ENCODE measurements around the gene LRRC17. TPM values are rescaled to one million over a fixed set of nuclear protein-coding genes. Genes with fewer than 3 reads are reported as not detected.

LRRC17 gene
- total RNA-seq, 2 donors from 2014 or later, result 2.0 to 2.9 TPM

GRCh38 chr7:102918845-102919244, 6.0 kb downstream of the LRRC17 start:
- no peak overlapping the region for H3K27ac ChIP-seq
- H3K27me3 ChIP-seq, result no peaks in the 10 kb centered on the region
- H3K36me3 ChIP-seq (replicated peaks in 1 of 2; ENCODE audit: insufficient read depth in 1 of 2, low read depth in 2 of 2), result no peaks in the 10 kb centered on the region
- TF ChIP-seq, protein P1, sequence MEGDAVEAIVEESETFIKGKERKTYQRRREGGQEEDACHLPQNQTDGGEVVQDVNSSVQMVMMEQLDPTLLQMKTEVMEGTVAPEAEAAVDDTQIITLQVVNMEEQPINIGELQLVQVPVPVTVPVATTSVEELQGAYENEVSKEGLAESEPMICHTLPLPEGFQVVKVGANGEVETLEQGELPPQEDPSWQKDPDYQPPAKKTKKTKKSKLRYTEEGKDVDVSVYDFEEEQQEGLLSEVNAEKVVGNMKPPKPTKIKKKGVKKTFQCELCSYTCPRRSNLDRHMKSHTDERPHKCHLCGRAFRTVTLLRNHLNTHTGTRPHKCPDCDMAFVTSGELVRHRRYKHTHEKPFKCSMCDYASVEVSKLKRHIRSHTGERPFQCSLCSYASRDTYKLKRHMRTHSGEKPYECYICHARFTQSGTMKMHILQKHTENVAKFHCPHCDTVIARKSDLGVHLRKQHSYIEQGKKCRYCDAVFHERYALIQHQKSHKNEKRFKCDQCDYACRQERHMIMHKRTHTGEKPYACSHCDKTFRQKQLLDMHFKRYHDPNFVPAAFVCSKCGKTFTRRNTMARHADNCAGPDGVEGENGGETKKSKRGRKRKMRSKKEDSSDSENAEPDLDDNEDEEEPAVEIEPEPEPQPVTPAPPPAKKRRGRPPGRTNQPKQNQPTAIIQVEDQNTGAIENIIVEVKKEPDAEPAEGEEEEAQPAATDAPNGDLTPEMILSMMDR (IDR thresholded peaks at IDR 0.05), result no peak
- TF ChIP-seq POLR2A (IDR thresholded peaks at IDR 0.05), result no peak
- WGBS, 2 donors, result 30 to 32% methylated on average over 1 of the region's 1 CpG
- H3K4me3 ChIP-seq, result no peak overlapping the region
- ATAC-seq (no peak), DNase-seq (no peak)
- H3K9me3 ChIP-seq, result no peaks in the 10 kb centered on the region
- intact Hi-C loops (cut with DNase I), result no loop called here
- H3K4me1 ChIP-seq, result no peaks in the 10 kb centered on the region

- no peaks in the 10 kb centered on the region for H3K9me3 ChIP-seq
- H3K36me3 ChIP-seq (replicated peaks in 1 of 2; ENCODE audit: insufficient read depth in 1 of 2, low read depth in 2 of 2), result no peaks in the 10 kb centered on the region
- H3K4me1 ChIP-seq, result no peaks in the 10 kb centered on the region
- WGBS, 2 donors, result 70 to 73% methylated on average over 5 of the region's 5 CpGs
- no peaks in the 10 kb centered on the region for H3K27me3 ChIP-seq
- intact Hi-C loops (cut with DNase I), result no loop called here
- ATAC-seq (no peak), DNase-seq (no peak)
- TF ChIP-seq, protein P1 (IDR thresholded peaks at IDR 0.05), result no peak
- no peak for TF ChIP-seq POLR2A (IDR thresholded peaks at IDR 0.05)
- H3K4me3 ChIP-seq, result no peak overlapping the region
- H3K27ac ChIP-seq, result no peak overlapping the region
These were observed 13.4 kb downstream of the LRRC17 start for GRCh38 chr7:102925976-102926782.

DNA sequence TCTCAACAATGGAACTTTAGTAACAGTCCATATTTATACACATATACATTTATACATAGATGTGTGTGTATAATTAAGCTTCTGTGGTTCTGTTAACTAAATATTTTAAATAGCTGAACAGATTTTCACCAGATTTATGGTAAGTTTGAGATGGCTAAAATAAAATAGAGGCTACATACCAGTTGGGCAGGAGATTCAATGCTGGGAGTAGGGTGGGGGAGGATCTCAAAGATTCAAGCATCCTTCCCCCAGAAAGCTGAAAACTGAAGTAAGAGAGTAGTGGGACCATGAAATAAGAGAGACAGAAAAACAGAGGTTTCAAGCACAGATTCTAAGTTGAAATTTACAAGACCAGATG, 14.0 kb downstream of the LRRC17 start:
- Histone ChIP-seq H3K27ac (no peak overlapping the region), H3K27me3 (no peaks in the 10 kb centered on the region), H3K4me3 (no peak overlapping the region), H3K36me3 (replicated peaks in 1 of 2; ENCODE audit: insufficient read depth in 1 of 2, low read depth in 2 of 2) (no peaks in the 10 kb centered on the region), H3K4me1 (no peaks in the 10 kb centered on the region), H3K9me3 (no peaks in the 10 kb centered on the region)
- DNase-seq (no peak), ATAC-seq (no peak)
- TF ChIP-seq, protein P1 (IDR thresholded peaks at IDR 0.05), result no peak
- no peak for TF ChIP-seq POLR2A (IDR thresholded peaks at IDR 0.05)
- intact Hi-C loops (cut with DNase I), result no loop called here

DNA sequence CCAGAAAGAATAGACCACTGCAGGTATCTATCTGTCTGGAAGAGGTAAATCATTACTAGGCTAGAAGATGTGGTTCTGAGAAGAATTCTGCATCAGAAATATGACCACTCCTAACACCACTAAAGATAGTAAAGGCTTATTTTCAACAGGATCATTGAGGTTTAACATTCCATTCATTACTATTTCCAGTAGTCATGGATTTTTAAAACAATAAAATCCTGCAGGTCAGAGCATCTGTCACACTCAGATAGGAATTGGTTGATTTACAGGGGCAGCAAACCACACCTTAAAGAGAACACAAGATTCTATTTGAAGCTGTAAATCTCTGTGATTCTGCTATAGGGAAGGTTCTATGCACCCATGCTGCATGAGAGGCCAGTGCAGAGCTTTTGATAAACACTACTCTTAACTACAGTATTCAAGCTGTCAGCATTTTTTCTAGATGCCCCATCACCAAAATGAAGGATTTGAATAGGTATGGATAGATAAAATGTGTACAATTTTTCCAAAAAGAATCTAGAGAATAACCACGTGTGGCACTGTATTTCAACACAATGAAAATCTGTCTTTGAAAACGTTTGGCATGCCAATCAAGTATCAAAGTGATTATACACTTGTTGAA, 14.6 kb downstream of the LRRC17 start:
- Histone ChIP-seq H3K9me3 (no peaks in the 10 kb centered on the region), H3K4me1 (no peaks in the 10 kb centered on the region), H3K4me3 (no peak overlapping the region), H3K27me3 (no peaks in the 10 kb centered on the region), H3K36me3 (replicated peaks in 1 of 2; ENCODE audit: insufficient read depth in 1 of 2, low read depth in 2 of 2) (no peaks in the 10 kb centered on the region), H3K27ac (no peak overlapping the region)
- 21 to 26% methylated on average over 2 of the region's 2 CpGs for WGBS, 2 donors
- ATAC-seq, result no peak
- TF ChIP-seq, protein P1 (IDR thresholded peaks at IDR 0.05), result no peak
- TF ChIP-seq POLR2A (IDR thresholded peaks at IDR 0.05), result no peak
- intact Hi-C loops (cut with DNase I), result no loop called here
- no peak for DNase-seq

DNA sequence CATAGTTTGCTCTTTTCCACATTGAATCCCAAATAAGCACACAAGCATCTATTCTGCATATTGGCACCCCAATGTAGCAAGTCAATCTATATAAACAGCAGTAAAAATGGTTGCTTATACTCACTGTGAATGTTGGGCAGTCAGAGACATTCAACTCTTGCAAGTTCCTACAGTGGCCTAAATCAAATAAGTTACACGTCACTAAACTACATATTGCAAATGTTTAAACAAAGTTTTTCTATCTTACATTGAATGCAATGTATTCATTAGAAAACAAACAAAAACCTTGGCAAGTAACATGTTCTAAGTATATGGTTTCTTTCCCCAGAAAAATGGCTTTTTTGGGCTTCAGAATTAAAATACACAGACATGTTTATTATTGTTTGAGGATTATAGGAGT, 19.0 kb downstream of the LRRC17 start:
- WGBS, 2 donors, result 30 to 50% methylated on average over 1 of the region's 1 CpG
- H3K27me3 ChIP-seq, result no peaks in the 10 kb centered on the region
- no peak for DNase-seq
- intact Hi-C loops (cut with DNase I), result no loop called here
- TF ChIP-seq POLR2A (IDR thresholded peaks at IDR 0.05), result no peak
- TF ChIP-seq, protein P1 (IDR thresholded peaks at IDR 0.05), result no peak
- H3K27ac ChIP-seq, result no peak overlapping the region
- ATAC-seq, result no peak
- no peaks in the 10 kb centered on the region for H3K9me3 ChIP-seq
- no peak overlapping the region for H3K4me3 ChIP-seq
- H3K4me1 ChIP-seq, result no peaks in the 10 kb centered on the region
- H3K36me3 ChIP-seq (replicated peaks in 1 of 2; ENCODE audit: insufficient read depth in 1 of 2, low read depth in 2 of 2), result no peaks in the 10 kb centered on the region

All from body of pancreas (tissue), 4 donors.